Skeletal muscle tissue (tissue), 4 donors: ENCODE results near the gene ARHGAP15. TPM values are rescaled to one million over a fixed set of nuclear protein-coding genes. Genes with fewer than 3 reads are reported as not detected.

Experiments used
- H3K27ac ChIP-seq: one replicate; pipeline ENCODE4 v1.7.0; 2013; ENCODE audit warnings: mild to moderate bottlenecking, low read depth, low read length, inconsistent platforms
- H3K27me3 ChIP-seq, 3 donors: one replicate each; pipeline ENCODE4 v1.7.0; 2013; ENCODE audit warnings: low read length in 3 of 3; ENCODE audit not compliant: control insufficient read depth in 3 of 3, insufficient read depth in 3 of 3
- H3K36me3 ChIP-seq, 3 donors: one replicate each; pipeline ENCODE4 v1.7.0; 2013; ENCODE audit warnings: low read length in 3 of 3; ENCODE audit not compliant: control insufficient read depth in 3 of 3, insufficient read depth in 3 of 3
- H3K4me1 ChIP-seq, 3 donors: one replicate each; pipeline ENCODE4 v1.7.0; 2013; ENCODE audit warnings: low read length in 3 of 3, mild to moderate bottlenecking in 3 of 3; ENCODE audit not compliant: control insufficient read depth in 3 of 3, insufficient read depth in 3 of 3
- H3K4me3 ChIP-seq, 3 donors: one replicate each; pipeline ENCODE4 v1.7.0; 2013; ENCODE audit warnings: low read length in 3 of 3
- H3K9ac ChIP-seq, 3 donors: one replicate each; pipeline ENCODE4 v1.7.0; 2013; ENCODE audit warnings: low read length in 3 of 3, mild to moderate bottlenecking in 3 of 3, moderate library complexity in 2 of 3, low read depth in 1 of 3
- H3K9me3 ChIP-seq, 3 donors: one replicate each; pipeline ENCODE4 v1.7.0; 2013; ENCODE audit warnings: low read length in 3 of 3; ENCODE audit not compliant: control insufficient read depth in 3 of 3
- total RNA-seq: library from RNA; depleted of rRNA; stranded (reverse); fragments of >200 nt; gene quantifications from one replicate; pipeline ENCODE4 v1.2.3, GENCODE V29; 2014
- donor health status: Osteomylitis.

The ARHGAP15 gene
- total RNA-seq, 1 donor from 2014 or later: 33.9 TPM

GRCh38 chr2:143347901-143348414, 218.7 kb downstream of the ARHGAP15 start:
- no peaks in the 10 kb centered on the region for H3K27me3 ChIP-seq
- H3K27ac ChIP-seq: no peak overlapping the region
- no peak overlapping the region for H3K4me3 ChIP-seq
- no peaks in the 10 kb centered on the region for H3K36me3 ChIP-seq
- no peak overlapping the region for H3K9ac ChIP-seq
- no peaks in the 10 kb centered on the region for H3K4me1 ChIP-seq
- no peaks in the 10 kb centered on the region for H3K9me3 ChIP-seq

DNA sequence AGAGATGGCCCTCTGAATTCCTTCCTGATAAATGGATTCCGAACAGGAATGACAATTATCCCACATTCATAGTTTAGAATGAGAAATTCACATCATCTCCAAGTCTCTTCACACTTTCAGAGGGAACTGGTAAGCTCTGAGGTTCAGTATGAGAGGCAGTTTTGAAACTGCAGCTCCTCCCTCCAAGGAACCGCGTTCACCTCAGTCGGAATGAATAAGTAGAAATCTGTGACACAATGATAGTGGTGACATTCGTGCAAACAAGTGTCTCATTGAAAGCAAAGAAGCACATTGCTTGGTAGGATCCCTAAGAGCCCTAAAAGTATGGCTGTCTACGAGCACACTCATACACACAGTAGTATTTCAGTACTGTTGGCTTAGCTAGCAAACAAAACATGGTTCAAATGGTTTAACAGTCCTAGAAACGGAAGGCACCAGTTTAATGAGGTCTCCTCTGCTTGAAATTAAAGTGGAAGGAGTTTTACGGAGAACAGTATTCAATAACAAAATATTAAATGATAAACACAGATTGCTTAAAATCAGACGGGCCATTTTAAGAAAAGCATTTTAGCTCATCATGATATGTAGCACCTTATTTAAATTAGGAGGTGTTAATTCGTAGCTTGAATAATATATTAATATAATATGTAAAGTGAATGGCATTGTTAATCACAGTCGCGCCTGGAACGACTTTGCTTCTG, 225.0 kb downstream of the ARHGAP15 start:
- Histone ChIP-seq H3K9me3 (no peaks in the 10 kb centered on the region), H3K27me3 (no peaks in the 10 kb centered on the region), H3K9ac (no peak overlapping the region), H3K36me3 (no peaks in the 10 kb centered on the region), H3K4me1 (no peaks in the 10 kb centered on the region), H3K27ac (no peak overlapping the region), H3K4me3 (no peak overlapping the region)

DNA sequence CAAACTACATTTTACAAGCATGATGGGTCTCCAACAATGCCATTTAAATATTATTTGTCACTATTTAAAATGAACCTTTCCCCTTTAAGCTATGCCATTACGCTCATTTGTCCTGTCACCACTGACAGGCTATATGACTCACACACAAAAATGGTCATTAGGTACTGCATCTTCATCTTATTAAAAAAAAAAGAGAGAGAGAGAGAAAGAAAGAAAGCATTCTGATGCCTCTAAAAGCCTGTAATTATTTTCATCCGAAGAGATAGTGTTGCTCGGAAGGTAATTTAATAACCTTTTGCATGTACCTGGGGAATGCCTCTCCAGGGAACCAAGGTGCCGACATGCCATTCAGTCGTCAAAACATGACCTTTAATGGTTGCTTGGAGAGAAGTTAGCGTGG, 226.7 kb downstream of the ARHGAP15 start:
- Histone ChIP-seq H3K9ac (no peak overlapping the region), H3K27me3 (no peaks in the 10 kb centered on the region), H3K4me1 (no peaks in the 10 kb centered on the region), H3K9me3 (no peaks in the 10 kb centered on the region), H3K36me3 (no peaks in the 10 kb centered on the region), H3K4me3 (no peak overlapping the region), H3K27ac (no peak overlapping the region)

- H3K4me1 ChIP-seq: no peaks in the 10 kb centered on the region
- H3K4me3 ChIP-seq: no peak overlapping the region
- no peaks in the 10 kb centered on the region for H3K9me3 ChIP-seq
- H3K9ac ChIP-seq: no peak overlapping the region
- no peaks in the 10 kb centered on the region for H3K27me3 ChIP-seq
- H3K36me3 ChIP-seq: no peaks in the 10 kb centered on the region
- H3K27ac ChIP-seq: no peak overlapping the region
Observed at GRCh38 chr2:143356336-143356735, 227.1 kb downstream of the ARHGAP15 start.

DNA sequence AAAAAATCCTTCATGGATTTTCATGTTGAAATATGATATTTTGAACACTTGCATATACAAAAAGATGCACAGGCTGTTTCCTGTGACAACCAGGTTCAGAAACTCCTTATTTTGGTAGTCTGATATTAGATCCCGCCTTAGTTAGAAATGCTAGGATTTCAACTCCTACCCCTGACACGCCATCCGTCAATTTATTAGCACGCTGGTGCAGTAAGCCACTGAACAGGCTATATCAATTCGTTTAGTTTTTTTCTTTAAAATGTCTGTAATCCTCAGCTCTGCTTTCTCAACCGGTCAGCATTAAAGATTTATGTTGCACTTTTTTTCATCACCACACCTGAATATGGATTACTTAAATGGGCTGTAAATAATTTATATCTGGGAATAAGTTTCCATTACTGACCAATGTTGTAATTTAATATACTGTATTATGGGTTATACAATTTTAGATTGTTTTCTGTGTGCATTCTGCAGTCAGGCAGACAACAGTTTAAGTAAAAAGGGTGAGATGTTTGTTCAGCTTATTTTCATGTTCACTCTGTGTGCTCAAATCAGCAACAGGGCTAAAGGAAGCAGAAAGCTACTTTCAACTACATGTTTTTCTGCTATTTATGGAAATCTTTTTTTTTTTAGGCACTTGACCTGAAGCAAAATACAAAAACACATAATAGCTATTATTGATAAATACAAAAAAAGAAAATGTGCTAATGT, 227.7 kb downstream of the ARHGAP15 start:
- Histone ChIP-seq H3K9me3 (no peaks in the 10 kb centered on the region), H3K4me3 (no peak overlapping the region), H3K36me3 (no peaks in the 10 kb centered on the region), H3K9ac (no peak overlapping the region), H3K27me3 (no peaks in the 10 kb centered on the region), H3K4me1 (no peaks in the 10 kb centered on the region), H3K27ac (no peak overlapping the region)

DNA sequence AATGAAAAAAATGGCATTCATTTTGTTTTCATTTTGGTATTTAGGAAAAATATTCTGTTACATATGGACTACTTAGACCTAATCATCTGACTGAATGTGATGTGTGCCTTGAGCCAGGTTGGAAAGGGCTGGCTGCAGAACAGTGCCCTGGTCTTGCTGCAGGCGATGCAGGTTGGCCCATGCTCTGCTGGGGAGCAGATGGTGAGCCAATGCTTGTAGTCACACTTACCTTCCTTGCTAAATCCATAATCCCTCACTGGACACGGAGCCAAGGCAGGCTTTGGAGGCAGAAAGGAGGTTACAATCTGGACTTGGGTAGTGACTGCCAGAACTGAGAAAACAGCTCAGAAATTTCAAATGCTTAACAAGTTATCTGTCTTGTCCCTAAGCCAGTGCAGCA, 228.7 kb downstream of the ARHGAP15 start:
- no peak overlapping the region for H3K4me3 ChIP-seq
- no peaks in the 10 kb centered on the region for H3K27me3 ChIP-seq
- no peaks in the 10 kb centered on the region for H3K4me1 ChIP-seq
- no peak overlapping the region for H3K27ac ChIP-seq
- no peak overlapping the region for H3K9ac ChIP-seq
- H3K9me3 ChIP-seq: no peaks in the 10 kb centered on the region
- no peaks in the 10 kb centered on the region for H3K36me3 ChIP-seq

- no peaks in the 10 kb centered on the region for H3K36me3 ChIP-seq
- H3K4me3 ChIP-seq: no peak overlapping the region
- H3K27me3 ChIP-seq: no peaks in the 10 kb centered on the region
- H3K4me1 ChIP-seq: no peaks in the 10 kb centered on the region
- H3K9ac ChIP-seq: no peak overlapping the region
- no peak overlapping the region for H3K27ac ChIP-seq
- H3K9me3 ChIP-seq: no peaks in the 10 kb centered on the region
Observed at GRCh38 chr2:143361346-143361745, 232.1 kb downstream of the ARHGAP15 start.

GRCh38 chr2:143371616-143372015, 242.4 kb downstream of the ARHGAP15 start:
- Histone ChIP-seq H3K36me3 (no peaks in the 10 kb centered on the region), H3K27ac (no peak overlapping the region), H3K9me3 (no peaks in the 10 kb centered on the region), H3K9ac (no peak overlapping the region), H3K4me3 (no peak overlapping the region), H3K27me3 (no peaks in the 10 kb centered on the region), H3K4me1 (no peaks in the 10 kb centered on the region)

DNA sequence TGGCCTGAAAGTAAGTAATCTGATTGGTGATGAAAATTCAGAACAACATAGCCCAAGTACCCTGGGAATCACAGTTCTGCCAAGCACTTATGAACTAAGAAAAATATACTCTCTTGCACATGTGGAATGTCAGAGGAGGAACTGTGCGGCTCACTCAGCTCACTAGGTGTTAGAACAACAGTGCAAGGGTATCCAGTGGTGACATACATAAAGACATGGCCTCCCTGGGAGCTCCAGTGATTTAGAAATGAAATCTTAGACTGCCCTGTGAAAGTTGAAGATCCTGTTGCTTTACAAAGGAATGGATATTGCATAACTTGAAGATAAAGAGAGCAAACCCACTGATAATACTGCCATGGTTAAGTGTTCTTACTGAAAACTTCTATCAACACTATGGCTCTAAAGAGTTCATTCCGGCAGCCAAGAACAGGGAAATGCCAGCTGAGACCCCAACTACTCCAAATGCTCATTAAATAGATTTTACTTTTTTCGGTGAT, 246.2 kb downstream of the ARHGAP15 start:
- H3K4me1 ChIP-seq: no peaks in the 10 kb centered on the region
- H3K4me3 ChIP-seq: no peak overlapping the region
- no peaks in the 10 kb centered on the region for H3K9me3 ChIP-seq
- H3K9ac ChIP-seq: no peak overlapping the region
- no peaks in the 10 kb centered on the region for H3K36me3 ChIP-seq
- no peaks in the 10 kb centered on the region for H3K27me3 ChIP-seq
- no peak overlapping the region for H3K27ac ChIP-seq

- H3K36me3 ChIP-seq: no peaks in the 10 kb centered on the region
- H3K27me3 ChIP-seq: no peaks in the 10 kb centered on the region
- no peak overlapping the region for H3K9ac ChIP-seq
- no peaks in the 10 kb centered on the region for H3K9me3 ChIP-seq
- no peaks in the 10 kb centered on the region for H3K4me1 ChIP-seq
- no peak overlapping the region for H3K4me3 ChIP-seq
- H3K27ac ChIP-seq: no peak overlapping the region
Observed at GRCh38 chr2:143378996-143379395, 249.8 kb downstream of the ARHGAP15 start.
